GM12873 (cell line): ENCODE results near the gene BICDL2.

Experiments
- TF ChIP-seq, protein P1 (sequence below): IDR thresholded peaks from 2 replicates; pipeline ENCODE4 v1.5.1; 2012; ENCODE audit warnings: low read depth, mild to moderate bottlenecking, moderate library complexity, low read length, control low read depth; ENCODE audit not compliant: insufficient read depth; ENCODE audit errors: missing control alignments

BICDL2 gene

DNA sequence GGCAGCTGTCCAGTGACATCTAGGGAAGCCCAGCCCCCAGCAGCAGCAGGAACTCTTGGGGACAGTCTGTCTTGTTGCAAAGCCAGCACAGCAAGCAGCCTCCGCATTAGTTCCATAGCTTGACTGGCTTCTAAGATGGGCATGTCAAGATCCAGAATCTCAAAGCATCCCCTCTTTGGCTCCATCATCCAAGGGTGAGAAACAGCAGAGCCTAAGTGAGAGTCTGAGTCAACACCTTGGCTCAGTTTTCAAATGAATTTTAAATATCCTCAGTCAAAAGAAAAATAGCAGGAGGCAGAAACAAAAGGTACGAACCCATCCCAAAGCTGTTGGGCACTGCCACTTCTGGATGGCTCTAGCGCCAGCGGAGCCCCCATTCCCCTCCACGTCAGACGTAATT lies 21.8 kb downstream of the BICDL2 start:
- TF ChIP-seq, protein P1, sequence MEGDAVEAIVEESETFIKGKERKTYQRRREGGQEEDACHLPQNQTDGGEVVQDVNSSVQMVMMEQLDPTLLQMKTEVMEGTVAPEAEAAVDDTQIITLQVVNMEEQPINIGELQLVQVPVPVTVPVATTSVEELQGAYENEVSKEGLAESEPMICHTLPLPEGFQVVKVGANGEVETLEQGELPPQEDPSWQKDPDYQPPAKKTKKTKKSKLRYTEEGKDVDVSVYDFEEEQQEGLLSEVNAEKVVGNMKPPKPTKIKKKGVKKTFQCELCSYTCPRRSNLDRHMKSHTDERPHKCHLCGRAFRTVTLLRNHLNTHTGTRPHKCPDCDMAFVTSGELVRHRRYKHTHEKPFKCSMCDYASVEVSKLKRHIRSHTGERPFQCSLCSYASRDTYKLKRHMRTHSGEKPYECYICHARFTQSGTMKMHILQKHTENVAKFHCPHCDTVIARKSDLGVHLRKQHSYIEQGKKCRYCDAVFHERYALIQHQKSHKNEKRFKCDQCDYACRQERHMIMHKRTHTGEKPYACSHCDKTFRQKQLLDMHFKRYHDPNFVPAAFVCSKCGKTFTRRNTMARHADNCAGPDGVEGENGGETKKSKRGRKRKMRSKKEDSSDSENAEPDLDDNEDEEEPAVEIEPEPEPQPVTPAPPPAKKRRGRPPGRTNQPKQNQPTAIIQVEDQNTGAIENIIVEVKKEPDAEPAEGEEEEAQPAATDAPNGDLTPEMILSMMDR, result no peak

DNA sequence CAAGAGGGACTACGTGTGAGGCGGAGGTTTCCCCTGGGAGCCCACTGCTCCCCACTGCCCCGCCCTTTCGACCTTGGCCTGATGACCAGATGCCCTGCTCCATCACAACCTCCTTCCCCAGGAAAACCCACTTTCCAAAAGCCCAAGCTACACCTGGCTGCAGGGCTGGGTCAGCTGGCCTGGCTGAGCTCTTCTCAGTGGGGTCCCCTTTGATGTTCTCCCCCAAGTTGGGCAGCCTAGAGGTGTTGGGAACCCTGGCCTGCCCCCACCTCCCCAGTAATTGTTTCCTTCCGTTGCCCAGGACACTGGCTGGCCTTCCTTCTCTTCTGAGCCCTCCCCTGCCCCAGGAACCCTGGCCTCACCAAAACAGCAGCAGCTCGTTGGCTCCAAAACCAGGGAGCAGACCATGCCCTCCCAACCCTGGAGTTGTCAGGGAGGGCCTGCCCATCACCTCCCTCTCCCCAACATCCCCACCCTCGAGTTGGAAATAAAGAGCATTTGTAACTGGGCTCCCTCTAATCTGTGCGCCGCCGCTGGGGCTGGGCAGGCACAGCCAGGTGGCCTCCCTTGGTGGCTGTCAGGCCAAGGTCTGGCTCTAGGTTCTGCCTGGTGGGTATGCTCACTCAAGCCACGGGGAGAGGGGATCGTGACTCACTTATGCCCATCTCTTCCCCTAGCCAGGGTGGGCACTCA lies 22.6 kb downstream of the BICDL2 start:
- TF ChIP-seq, protein P1, result no peak

DNA sequence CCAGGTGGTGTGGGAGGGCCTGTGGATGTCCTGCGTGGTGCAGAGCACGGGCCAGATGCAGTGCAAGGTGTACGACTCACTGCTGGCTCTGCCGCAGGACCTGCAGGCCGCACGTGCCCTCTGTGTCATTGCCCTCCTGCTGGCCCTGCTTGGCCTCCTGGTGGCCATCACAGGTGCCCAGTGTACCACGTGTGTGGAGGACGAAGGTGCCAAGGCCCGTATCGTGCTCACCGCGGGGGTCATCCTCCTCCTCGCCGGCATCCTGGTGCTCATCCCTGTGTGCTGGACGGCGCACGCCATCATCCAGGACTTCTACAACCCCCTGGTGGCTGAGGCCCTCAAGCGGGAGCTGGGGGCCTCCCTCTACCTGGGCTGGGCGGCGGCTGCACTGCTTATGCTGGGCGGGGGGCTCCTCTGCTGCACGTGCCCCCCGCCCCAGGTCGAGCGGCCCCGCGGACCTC lies 23.2 kb downstream of the BICDL2 start:
- TF ChIP-seq, protein P1, result no peak

DNA sequence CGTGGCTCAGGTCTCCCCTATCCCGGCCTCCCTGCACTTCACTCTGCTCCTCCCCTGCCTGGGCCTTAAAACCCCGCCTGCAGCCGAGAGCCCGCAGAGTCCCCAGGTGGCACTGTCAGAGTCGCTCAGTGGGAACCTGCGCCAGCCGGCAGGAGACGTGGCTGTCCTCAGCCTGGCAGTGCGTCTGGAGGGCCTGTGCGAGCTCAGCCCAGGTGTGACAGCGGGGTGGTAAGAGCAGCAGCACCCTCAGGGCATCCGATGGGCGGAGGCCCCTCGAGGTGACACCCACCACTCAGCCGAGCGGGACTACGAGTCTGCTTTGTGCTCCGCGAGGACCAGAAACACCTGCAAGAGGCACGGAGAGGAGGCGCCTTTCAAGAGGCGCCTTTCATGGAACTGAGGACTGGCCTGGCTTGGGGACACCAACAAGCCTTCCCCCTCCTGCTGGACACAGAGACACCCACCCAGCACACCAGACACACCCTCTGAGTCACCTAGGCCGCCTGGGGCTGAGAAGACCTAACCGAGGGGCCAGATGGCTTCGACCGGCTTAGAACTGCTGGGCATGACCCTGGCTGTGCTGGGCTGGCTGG lies 23.8 kb downstream of the BICDL2 start, which contains the start of gene CLDN9:
TSS of gene CLDN9 (plus strand) at position 96 of the 593 bp plus-strand sequence. CDS start at position 536, 440 bp downstream.
- TF ChIP-seq, protein P1, result no peak

DNA sequence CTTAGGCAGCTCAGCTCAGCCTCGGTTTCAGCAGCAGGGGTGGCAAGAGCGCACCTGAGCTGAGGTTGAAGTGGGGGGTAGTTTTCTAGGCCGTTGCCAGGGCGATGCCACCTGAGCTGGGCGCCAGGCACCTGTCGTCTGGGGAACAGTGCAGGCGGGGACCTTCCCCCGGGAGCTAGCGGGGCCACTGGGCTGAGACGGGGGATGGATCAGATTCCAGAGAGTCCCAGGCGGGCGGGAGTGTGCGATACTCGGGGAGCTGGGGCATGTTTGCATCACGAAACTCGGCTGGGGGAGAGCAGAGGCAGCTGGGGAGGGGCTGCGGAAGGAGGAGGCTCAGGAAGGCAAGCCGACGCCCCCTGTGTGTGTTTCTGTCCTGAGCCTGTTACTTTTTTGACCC lies 24.5 kb downstream of the BICDL2 start:
- TF ChIP-seq, protein P1, result no peak

DNA sequence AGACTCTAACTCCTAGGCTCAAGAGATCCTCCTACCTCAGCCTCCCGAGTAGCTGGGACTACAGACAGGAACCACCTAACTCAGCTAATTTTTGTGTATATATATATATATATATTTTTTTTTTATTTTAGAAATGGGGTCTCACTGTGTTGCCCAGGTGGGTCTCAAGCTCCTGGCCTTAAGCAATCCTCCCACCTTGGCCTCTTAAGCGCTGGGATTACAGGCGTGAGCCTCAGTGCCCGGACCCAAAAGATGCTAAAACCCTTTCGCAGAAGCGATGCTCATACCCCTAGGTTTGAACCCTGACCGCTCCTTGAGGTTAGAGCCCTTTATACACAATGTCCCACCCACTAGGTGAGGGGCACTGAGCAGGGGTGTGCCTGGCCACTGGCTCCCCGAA lies 26.2 kb downstream of the BICDL2 start:
- TF ChIP-seq, protein P1, result no peak

DNA sequence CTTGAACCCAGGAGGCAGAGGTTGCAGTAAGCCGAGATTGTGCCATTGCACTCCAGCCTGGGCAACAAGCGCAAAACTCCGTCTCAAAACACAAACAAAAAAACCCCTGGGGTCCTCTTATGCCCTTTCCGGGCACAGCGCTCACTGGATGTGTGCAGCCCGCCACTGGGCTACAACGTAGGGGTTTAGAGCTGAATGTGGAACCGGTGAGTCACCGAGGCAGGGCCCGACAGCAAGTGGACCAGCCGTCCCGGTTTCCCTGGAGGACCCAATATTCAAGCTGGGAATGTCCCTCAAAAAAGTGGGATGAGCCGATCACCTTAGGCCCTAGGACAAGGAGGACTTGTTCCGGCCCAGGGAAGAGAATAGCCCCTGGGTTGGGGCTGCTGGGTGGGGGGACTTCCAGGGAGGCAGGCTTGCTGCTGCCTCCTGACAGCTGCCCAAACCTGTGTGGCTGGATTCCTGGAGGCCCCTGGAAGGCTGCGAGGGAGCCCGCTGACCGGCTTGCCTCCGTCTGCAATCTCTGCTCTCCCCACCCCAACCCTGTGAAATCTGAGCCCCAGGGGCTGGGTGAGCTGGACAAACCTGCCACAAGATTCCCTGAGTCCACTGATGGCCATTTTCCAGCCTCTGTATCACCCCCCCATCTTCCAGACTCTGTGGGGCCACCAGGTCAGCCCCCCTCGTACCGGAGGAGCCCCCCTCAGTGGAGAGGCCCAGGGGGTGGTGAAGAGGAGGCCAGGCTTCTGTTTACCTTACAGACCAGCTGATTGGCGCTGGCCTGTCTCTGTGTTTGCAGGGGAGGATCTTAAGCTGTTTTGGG lies 27.0 kb downstream of the BICDL2 start:
- TF ChIP-seq, protein P1, result no peak
